ENCODE results near the gene LRRC59.

DNA sequence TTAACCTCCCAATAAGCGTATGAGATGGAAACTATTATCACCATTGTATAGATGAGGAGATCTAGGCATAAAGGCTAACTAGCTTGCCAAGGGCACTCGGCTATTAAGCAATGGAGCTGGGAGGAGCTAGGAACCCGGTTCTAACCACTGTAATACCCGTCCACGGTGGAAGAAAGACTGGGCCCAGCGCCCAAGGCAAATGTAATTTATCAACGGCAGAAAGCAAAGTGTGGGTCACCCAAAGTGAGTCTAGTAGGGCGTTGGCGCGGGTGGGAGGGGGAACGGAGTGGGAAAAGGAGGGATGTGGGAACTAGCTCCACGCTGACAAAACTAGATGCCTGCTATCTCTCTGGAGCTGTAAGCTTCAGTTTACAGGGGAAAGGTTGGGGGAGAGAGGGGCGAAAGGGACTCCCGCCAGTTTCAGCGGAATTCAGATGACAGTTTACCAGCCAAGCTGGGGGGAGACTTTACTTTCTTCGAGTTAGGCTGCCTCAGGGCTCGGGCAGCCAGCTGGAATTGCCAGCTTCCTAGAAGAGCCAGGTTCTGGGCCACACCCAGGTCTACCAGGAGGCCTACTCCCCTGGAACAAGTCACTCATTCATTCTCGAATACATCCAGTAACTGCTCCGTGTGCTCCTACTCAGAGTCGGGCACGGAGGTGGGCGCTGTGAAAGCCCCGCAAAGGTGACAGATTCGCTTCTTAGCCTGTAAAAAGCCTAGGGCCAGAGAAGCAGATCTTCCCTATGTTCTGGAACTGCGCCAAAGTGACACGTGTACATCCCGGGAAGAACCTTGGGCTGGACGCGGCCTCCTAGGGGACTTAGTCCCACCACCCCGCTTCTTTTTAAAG, 837 bp downstream of the LRRC59 start:
- TF ChIP-seq, protein P1, sequence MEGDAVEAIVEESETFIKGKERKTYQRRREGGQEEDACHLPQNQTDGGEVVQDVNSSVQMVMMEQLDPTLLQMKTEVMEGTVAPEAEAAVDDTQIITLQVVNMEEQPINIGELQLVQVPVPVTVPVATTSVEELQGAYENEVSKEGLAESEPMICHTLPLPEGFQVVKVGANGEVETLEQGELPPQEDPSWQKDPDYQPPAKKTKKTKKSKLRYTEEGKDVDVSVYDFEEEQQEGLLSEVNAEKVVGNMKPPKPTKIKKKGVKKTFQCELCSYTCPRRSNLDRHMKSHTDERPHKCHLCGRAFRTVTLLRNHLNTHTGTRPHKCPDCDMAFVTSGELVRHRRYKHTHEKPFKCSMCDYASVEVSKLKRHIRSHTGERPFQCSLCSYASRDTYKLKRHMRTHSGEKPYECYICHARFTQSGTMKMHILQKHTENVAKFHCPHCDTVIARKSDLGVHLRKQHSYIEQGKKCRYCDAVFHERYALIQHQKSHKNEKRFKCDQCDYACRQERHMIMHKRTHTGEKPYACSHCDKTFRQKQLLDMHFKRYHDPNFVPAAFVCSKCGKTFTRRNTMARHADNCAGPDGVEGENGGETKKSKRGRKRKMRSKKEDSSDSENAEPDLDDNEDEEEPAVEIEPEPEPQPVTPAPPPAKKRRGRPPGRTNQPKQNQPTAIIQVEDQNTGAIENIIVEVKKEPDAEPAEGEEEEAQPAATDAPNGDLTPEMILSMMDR (IDR thresholded peaks at IDR 0.05; ENCODE audit: poor library complexity): no peak
- no peak for TF ChIP-seq EZH2phosphoT487 (IDR thresholded peaks at IDR 0.05; ENCODE audit: low read depth, severe bottlenecking, unreplicated experiment)
- TF ChIP-seq EZH2 (IDR thresholded peaks at IDR 0.05; ENCODE audit: borderline replicate concordance): no peak
